ENCODE measurements around the gene ZSWIM3.

GRCh38 chr20:45848969-45849582 is 8.3 kb upstream of the ZSWIM3 start:
- TF ChIP-seq POLR2AphosphoS5 (IDR thresholded peaks at IDR 0.05; ENCODE audit: low read depth, low read length), result no peak
- TF ChIP-seq TAF1 (IDR thresholded peaks at IDR 0.05; ENCODE audit: borderline replicate concordance, low read depth, low read length), result no peak
